ACHN (cell line): Measurements from ENCODE around the gene KLHL7.
"Not testable (repeated sequence)": the region's sequence is repeated elsewhere in the genome, so short reads cannot be mapped to it uniquely, and the experiment has no call there.

Experiments used
- DNase-seq: peaks from one replicate; pipeline ENCODE4 v3.0.0-alpha.2; 2015
- in situ Hi-C: cut with HindIII; loops from 2 replicates; pipeline ENCODE4 v1.10.0; 2017; ENCODE audit warnings: low sequenced_read_pairs, low pct_ligation_motif_present, low pct_unique_long_range_greater_than_20kb

KLHL7 gene

DNA sequence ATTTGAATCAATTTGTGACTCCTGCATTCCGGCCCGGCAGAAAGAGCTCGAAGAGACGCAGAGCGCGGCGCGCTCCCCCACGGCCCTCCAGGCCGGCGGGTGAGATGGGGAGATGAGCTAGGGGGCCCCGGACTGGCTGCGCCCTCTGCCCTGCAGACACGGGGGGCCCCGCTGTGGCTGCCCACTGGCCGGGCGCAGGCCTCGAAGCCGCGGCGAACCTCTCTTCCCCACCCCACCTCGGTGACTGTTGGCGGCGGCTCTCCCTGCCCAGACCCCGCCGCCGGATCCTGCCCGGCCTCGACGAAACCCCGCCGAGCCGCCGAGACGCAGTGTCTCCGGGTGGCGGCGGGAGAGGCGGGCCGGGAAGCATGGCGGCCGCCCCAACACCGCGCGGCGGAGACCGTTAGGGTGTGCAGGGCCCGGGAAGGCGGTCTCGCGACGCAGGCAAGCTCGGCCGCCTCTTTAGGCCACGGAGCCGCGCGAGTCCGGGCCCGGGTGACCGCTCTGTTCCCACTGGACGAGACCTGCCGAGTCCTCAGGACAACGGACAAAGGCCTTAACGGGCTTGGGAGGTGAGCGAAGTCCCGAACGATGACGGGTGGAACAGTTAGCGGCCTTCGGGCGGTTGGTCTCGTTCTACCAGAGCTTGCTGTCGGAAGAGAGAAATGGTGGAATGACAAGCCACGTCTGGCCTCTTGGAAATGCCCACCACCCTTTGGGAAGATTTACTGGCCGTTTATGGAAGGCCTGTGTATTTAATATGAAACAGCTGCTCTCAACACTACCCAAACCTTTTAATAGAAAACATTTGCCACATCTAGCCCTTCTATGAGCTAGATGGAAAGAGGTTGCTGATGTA, 100.6 kb downstream of the KLHL7 start:
- no peak for DNase-seq
- in situ Hi-C loops: no loop called here

DNA sequence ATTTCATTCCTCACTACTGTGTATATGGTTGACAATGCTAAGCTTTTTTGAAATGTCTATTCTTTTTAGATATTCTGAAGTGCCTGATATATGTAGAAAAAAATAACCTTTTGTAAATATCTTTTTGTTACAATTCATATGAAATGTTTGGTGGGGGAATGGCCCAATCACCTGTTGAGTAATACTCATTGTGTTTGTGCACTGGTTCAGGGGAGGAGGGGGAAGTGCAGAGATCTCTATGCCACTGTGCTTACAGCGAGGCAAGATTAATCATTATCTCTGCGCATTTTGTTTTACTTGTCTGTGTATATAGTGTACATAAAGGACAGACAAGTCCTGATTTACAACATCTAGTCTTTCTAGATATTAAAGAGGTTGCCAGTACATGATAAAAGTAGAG, 101.4 kb downstream of the KLHL7 start:
- in situ Hi-C loops: no loop called here
- no peak for DNase-seq

DNA sequence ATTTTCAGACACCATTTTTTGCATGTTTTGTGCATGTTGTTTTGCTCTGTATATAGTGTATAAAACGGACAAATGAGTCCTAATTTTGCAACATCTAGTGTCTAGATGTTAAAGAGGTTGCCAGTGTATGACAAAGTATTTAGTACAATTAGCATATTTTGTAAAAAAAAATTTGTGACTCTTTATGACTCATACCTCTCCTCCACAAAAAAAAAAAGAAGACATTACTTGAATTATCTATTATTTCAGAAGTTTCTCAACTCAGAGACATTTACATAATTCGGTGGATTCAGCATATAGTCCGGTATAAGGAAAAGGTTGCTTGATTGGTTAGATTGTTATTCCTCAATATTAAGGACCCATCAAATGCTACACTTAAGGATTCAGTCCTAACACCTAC, 102.3 kb downstream of the KLHL7 start:
- DNase-seq: no peak
- in situ Hi-C loops: no loop called here

DNA sequence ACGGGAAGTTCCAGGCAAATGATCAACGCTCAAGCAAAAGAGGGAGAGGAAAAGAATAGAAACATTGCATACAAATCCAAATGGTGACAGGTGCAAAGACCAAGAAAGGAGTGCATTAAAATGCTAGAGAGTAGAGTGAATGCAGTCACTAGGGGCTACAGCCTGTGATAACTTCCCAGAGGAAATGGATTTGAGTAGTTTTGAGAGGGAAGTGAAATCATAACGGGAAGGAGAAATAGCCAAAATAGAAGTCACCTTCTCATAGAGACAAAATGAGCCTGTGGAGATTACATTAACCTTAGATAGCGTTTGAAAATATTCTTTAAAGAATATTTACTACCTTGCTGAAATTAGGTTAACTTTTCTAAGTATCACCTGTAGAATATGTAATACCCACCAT, 102.7 kb downstream of the KLHL7 start:
- in situ Hi-C loops: no loop called here
- no peak for DNase-seq

DNA sequence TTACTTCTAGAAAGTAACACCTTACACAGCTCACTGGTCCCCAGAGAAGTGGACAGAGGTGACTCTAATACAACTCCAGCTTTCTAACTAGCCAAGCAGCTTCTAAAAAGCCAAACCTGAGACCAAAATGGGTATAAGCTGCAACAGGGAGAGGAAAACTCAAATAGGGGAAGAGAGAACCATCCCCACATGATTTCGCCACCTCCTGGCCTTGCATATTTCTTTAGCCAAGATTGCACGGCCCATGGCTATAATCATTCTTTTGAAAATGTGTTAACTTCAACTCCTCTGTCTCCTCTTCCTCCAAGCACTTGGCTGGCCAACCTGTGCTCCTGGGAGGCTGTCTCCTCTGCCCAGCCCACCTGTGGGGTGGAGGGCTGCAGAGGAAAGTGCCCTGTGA, 104.9 kb downstream of the KLHL7 start:
- DNase-seq: no peak
- in situ Hi-C loops: no loop called here

DNA sequence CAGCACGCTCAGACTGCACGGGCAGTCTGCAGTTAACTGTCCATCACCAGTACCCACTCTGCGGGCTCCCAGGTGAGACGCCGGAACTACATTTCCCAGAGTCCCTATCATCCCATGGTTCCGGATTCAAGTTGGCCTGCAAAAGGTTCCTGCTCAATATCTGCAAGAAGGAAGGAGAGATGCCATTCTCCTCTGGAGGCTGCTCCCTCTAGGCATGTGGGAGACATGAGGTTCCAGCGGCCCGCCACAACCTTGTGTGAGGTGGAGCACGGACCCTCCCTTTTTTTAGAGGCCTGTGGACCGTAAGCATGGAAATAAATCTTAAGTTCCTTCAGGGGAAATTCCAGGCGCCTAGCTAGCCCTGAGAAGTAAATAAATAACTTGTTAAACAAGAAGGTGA, 106.0 kb downstream of the KLHL7 start:
- in situ Hi-C loops: no loop called here
- DNase-seq: no peak

DNA sequence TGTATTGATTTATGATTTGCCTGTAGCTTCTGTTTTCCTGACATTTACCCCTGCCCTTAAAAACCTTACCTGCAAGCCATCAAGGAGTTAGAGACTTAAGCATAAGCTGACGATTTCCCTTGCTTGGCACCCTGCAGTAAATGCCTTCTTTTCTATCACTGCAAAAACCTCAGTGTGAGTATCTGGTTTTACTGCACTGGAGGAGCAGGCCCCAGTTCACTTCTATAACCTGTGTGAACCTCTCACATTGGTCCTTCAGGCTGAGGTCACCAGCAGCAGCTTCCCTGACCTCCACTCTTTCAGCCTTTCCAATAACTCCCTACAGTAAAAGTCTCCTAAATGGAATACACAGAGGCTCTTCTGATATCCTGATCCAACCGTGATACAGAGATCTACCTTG, 106.8 kb downstream of the KLHL7 start:
- in situ Hi-C loops: no loop called here
- DNase-seq: no peak

DNA sequence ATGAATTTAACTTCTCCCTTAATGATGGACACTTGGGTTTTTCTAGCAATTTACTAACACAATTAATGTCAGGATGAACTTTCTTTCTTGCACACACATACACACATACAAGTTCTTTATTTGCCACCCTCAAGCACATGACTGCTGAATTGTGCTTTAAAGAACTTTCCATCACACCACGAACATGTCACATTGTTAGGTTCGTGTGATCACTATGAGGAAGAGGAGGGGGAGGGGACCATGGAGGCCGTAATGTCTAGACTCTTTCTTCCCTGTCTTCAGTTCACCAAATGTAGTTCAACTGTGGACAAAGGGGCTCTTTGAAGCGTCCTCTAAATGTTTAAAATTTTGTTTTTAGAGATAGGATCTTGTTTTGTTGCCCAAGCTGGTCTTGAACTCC, 107.3 kb downstream of the KLHL7 start:
- in situ Hi-C loops: no loop called here
- no peak for DNase-seq

DNA sequence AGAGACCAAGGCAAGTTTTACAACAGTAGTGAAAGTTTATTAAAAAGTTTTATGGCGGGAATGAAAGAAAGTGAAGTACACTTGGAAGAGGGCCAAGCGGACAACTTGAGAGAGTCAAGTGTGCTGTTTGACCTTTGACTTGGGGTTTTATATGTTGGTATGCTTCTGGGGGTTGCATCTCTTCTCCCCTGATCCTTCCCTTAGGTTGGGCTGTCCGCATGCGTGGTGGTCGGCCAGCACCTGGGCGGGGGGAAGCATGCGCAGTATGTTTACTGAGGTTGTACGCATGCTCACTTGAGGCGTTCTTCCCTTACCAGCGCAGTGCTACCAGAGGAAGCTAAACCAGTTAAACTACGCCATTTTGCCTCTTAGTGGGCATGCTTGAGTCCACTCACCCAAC, 108.2 kb downstream of the KLHL7 start:
- DNase-seq: no peak
- in situ Hi-C loops: no loop called here

DNA sequence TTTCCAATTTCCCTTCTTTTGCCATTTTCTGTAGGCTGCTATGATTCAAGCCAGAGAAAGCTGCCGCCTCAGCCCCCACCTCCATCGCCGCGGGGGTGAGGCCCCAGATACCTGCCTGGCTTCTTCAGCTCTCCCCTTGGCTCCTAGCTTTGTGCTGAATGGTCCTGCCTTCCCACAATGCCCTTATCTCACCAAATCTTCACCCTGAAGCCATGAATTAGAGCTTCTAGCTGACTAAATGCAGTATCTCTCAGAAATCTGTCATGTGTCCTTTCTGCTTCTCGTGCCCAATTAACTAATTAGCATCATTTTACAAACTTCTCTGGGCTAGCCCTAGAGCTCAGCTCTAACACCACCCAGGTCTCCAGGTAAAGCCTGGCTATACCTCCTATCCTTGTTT, 108.8 kb downstream of the KLHL7 start:
- DNase-seq: no peak
- in situ Hi-C loops: no loop called here

DNA sequence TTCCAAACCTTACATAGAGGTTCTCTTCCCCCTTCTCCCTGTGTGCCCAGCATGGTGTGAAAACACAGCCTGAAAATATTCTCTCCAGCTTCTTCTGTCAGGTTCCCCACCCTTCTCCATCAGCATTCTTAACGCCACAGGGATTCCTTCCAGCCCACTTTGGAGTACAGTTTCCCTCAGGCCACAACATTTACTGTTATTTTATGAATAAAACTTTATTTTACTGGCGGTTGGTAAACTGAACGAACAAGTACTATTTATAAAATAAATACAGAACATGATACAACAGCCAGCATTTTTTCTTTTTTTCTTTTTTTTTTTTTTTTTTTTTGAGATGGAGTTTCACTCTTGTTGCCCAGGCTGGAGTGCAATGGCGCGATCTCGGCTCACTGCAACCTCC, 109.4 kb downstream of the KLHL7 start:
- in situ Hi-C loops: no loop called here
- no peak for DNase-seq

DNA sequence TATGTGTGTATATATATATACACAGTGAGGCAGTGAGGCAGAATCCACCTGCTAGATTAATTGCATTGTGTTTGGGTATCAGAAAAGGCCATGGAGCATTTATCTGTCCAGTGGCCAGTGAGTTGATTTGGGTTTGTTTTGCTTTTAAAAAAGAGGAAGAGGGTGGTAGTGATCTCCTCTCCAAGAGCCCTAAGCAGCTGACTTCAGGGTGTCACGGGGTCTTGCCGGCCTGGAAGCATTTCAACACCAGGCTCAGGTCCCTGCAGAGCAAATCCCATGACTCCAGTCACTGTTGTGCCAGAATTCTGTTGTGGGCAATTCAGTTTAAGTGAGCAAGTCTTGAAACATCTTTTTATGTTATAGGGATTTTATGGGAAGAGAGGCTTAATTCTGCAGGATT, 110.4 kb downstream of the KLHL7 start:
- no peak for DNase-seq
- in situ Hi-C loops: no loop called here

DNA sequence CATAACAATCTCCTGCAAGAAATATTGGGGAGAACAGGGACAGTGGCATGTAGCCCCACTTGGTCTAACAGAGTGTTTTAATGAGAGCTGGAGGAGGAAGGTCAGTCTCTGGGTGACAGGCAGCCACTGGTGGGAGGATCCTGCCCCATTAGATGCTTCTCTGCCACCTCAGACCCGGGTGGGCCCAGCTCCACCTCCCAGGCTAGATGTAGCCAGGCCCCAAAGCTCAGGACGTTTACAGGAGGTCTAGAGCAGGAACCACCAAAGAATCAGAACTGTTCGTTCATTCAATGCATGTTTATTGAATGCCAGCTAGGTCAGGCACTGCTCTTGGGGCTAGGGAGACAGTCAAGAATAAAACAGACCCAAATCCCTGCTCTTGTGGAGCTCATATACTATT, 112.6 kb downstream of the KLHL7 start:
- no peak for DNase-seq
- in situ Hi-C loops: no loop called here

DNA sequence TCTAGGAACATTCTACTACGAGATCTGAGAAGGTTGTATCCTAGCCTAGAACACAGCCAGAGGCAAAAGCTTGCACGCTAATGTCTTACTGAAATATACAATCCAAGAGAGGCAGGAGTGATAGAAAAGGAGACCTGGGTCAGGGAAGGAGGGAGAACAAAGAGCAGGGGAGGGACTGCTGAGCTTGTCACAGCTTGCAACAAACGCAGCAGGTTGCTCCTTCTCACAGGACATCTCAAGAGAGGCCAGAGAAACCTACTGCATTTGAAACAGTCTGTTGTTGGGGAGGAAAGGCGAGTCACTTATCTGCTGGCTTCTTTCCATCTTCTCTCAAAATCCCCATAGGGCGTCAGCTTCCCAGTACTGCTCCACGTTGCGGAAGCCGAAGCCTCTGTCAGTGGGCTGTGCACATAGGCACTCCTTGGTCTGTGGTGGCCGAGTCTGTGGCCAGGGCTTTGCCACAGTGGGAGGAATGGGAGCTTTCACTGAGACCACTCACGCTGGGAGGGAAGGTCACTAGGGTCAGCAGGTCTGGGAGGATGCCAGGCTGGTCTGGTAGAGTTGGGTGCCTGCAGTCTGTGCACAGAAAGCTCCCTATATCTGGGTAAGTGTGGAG, 115.2 kb downstream of the KLHL7 start:
- in situ Hi-C loops: no loop called here
- no peak for DNase-seq

DNA sequence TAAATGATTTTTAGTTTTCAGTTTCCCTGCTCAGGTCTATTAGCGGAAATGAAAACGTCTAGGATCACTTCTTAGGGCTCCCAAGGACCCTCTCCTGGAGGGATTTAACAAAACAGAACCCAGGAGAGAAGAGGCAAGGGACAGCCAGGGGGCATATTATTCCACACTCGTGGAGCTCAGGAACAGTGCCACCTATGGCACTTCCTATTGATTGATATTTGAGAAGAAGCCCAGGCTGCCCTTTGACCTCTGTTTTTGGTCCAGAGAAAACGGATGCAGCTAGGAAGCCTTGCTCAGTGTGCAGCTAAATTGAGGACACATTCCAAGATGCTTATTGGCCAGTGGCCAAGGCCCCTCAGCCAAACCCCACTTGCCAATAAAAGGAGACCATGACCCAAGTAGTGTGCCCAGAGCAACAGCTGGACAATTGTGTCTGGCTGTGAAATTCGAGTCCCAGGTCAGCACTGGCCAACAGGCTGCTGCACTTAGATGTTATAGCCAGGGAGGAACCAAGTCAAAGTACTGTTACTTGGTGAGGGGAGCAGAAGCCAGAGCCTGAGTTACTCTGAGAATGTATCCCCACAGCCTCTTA, 117.0 kb downstream of the KLHL7 start:
- no peak for DNase-seq
- in situ Hi-C loops: no loop called here

DNA sequence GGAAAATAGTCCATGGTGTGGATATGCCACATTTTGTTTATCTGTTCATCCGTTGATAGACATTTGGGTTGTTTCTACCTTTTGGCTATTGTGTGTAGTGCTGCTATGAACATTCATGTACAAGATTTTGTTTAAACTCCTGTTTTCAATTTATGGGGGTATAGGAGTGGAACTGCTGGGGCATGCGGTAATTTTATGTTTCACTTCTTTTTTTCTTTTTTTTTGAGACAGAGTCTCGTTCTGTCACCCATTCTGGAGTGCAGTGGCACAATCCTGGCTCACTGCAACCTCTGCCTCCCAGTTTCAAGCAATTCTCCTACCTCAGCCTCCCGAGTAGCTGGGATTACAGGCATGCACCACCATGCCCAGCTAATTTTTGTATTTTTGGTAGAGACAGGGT, 118.8 kb downstream of the KLHL7 start:
- not testable (repeated sequence) for DNase-seq

DNA sequence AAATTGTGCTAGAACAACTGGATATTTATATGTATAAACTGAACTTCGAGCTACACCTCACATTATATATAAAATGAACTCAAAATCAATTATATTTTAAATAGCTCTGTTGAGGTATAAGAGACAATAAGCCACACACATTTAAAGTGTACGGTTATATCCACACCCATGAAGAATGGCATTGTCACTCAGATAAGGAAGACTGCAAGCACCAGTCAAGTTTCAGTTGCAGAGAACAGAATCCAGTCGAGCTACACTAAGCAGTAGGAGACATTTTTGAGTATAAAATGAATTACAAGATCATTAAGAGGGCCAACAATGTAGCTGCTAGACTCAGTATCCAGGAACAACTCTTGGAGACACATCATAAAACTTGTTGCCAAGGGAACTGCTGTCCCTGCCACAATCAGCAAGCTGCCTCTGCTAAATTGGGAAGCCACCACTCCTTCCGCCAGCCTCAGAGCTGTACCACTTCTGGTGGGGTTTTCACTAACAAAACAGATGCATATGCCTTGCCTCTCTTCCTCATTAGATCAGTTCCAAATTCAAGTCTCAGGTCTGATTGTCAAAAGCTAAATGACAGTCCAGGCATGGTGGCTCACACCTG, 121.4 kb downstream of the KLHL7 start:
- in situ Hi-C loops: no loop called here
- no peak for DNase-seq

More for the DNA sequence above, 118.8 kb downstream of the KLHL7 start:
- in situ Hi-C loops: not testable (repeated sequence)
